Neural crest cell (in vitro differentiated cells): Measurements from ENCODE around the gene SGMS1. TPM values are rescaled to one million over a fixed set of nuclear protein-coding genes. Genes with fewer than 3 reads are reported as not detected.

ENCODE experiments used
- DNase-seq: peaks from one replicate; pipeline ENCODE4 v3.0.0; 2021; ENCODE audit warnings: low read depth, mixed read lengths, low spot score
- H3K27ac Mint-ChIP-seq: one replicate; pipeline ENCODE4 v1.8.0; 2021; ENCODE audit warnings: mild to moderate bottlenecking, mixed read lengths; ENCODE audit not compliant: unreplicated experiment
- H3K27me3 Mint-ChIP-seq: 2 replicates; pipeline ENCODE4 v1.8.0; 2021; ENCODE audit warnings: low read depth, mild to moderate bottlenecking, mixed read lengths
- H3K36me3 Mint-ChIP-seq: 2 replicates; pipeline ENCODE4 v1.8.0; 2021; ENCODE audit warnings: low read depth, mild to moderate bottlenecking, mixed read lengths
- H3K4me1 Mint-ChIP-seq: 2 replicates; pipeline ENCODE4 v1.8.0; 2021; ENCODE audit warnings: mixed read lengths
- H3K4me3 Mint-ChIP-seq: one replicate; pipeline ENCODE4 v1.8.0; 2021; ENCODE audit warnings: mild to moderate bottlenecking, mixed read lengths
- H3K9me3 Mint-ChIP-seq: 2 replicates; pipeline ENCODE4 v1.8.0; 2021; ENCODE audit warnings: mixed read lengths
- total RNA-seq: library from RNA; stranded (reverse); gene quantifications from 2 replicates; pipeline ENCODE4 v1.2.1, GENCODE V29; 2021
- TF ChIP-seq, protein P1 (sequence below): fragments of 200-600 bp; sonication (generic); conservative IDR thresholded peaks from 2 replicates; pipeline ENCODE4 v1.5.0; 2021; ENCODE audit warnings: antibody characterized with exemption, mild to moderate bottlenecking

The SGMS1 gene
- total RNA-seq, 1 donor from 2014 or later, result 14.4 TPM

GRCh38 chr10:50480054-50481007, 143.4 kb downstream of the SGMS1 start:
- Mint-ChIP-seq H3K9me3 (peaks cover 17% of the 10 kb centered on the region), H3K36me3 (peaks cover 47% of the 10 kb centered on the region), H3K27ac (no peak overlapping the region), H3K27me3 (no peaks in the 10 kb centered on the region), H3K4me1 (no peaks in the 10 kb centered on the region), H3K4me3 (no peak overlapping the region)
- no peak for DNase-seq
- TF ChIP-seq, protein P1, sequence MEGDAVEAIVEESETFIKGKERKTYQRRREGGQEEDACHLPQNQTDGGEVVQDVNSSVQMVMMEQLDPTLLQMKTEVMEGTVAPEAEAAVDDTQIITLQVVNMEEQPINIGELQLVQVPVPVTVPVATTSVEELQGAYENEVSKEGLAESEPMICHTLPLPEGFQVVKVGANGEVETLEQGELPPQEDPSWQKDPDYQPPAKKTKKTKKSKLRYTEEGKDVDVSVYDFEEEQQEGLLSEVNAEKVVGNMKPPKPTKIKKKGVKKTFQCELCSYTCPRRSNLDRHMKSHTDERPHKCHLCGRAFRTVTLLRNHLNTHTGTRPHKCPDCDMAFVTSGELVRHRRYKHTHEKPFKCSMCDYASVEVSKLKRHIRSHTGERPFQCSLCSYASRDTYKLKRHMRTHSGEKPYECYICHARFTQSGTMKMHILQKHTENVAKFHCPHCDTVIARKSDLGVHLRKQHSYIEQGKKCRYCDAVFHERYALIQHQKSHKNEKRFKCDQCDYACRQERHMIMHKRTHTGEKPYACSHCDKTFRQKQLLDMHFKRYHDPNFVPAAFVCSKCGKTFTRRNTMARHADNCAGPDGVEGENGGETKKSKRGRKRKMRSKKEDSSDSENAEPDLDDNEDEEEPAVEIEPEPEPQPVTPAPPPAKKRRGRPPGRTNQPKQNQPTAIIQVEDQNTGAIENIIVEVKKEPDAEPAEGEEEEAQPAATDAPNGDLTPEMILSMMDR, result no peak

GRCh38 chr10:50477287-50478203, 146.2 kb downstream of the SGMS1 start:
- peaks cover 10% of the 10 kb centered on the region for H3K9me3 Mint-ChIP-seq

DNA sequence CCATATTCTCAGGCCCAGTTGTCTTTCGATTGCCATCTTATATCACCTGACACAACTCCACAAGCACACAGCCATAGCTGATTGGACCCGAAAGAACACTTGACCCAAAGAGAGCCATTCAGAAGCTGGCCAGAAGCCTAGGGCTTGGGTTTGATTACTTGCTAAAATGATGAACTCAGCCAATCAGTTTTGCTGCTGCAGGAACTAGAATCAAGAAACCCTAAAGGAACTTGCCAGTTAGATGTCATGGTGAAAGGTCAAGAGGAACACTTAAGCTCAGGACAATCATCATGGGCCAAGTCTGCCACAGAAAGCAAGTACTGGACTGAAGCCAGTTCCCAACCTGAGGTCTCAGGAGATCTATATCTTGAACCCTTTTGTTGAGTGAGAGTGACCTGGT, 150.0 kb downstream of the SGMS1 start:
- H3K36me3 Mint-ChIP-seq, result peaks cover 16% of the 10 kb centered on the region
- no peak for DNase-seq
- no peak overlapping the region for H3K4me3 Mint-ChIP-seq
- TF ChIP-seq, protein P1, result no peak
- H3K9me3 Mint-ChIP-seq, result no peaks in the 10 kb centered on the region
- H3K4me1 Mint-ChIP-seq, result peaks cover 15% of the 10 kb centered on the region
- H3K27me3 Mint-ChIP-seq, result no peaks in the 10 kb centered on the region
- no peak overlapping the region for H3K27ac Mint-ChIP-seq

More at GRCh38 chr10:50477287-50478203, 146.2 kb downstream of the SGMS1 start:
- Mint-ChIP-seq H3K27me3 (no peaks in the 10 kb centered on the region), H3K36me3 (peaks cover 31% of the 10 kb centered on the region), H3K4me3 (no peak overlapping the region), H3K27ac (no peak overlapping the region), H3K4me1 (no peaks in the 10 kb centered on the region)
- TF ChIP-seq, protein P1, result no peak
- no peak for DNase-seq

GRCh38 chr10:50472914-50473313, 150.8 kb downstream of the SGMS1 start:
- Mint-ChIP-seq H3K9me3 (no peaks in the 10 kb centered on the region), H3K27me3 (no peaks in the 10 kb centered on the region), H3K4me1 (peaks cover 15% of the 10 kb centered on the region), H3K27ac (no peak overlapping the region), H3K36me3 (peaks cover 16% of the 10 kb centered on the region), H3K4me3 (no peak overlapping the region)
- no peak for DNase-seq
- TF ChIP-seq, protein P1, result no peak

DNA sequence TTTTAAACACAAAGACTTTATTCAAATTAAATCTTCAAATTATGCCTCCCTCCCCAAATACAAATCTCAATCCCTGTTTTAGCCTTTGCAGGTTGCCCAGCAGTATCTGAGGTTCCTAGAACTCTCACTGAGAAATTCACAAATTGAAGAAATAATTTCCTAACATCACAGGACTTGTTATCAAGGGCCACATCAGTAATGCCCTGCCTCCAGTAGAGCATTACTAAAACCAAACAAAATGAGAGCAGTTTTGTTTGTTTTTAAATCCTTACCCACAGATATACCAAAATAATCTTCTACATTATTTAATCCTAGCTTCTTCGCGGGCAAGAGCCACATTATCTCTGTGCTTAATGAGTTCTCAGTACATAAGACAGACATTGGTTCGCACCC, 152.2 kb downstream of the SGMS1 start:
- H3K36me3 Mint-ChIP-seq, result peaks cover 5% of the 10 kb centered on the region
- H3K27ac Mint-ChIP-seq, result no peak overlapping the region
- H3K9me3 Mint-ChIP-seq, result no peaks in the 10 kb centered on the region
- peaks cover 15% of the 10 kb centered on the region for H3K4me1 Mint-ChIP-seq
- DNase-seq, result no peak
- H3K4me3 Mint-ChIP-seq, result no peak overlapping the region
- TF ChIP-seq, protein P1, result no peak
- no peaks in the 10 kb centered on the region for H3K27me3 Mint-ChIP-seq
